GM18858 (cell line): ENCODE measurements around the gene LRRFIP1.

Experiments
- ATAC-seq: cut with Tn5 transposase; IDR thresholded peaks from one replicate; pipeline ENCODE4 v1.9.1; 2021; ENCODE audit not compliant: unreplicated experiment

The LRRFIP1 gene

DNA sequence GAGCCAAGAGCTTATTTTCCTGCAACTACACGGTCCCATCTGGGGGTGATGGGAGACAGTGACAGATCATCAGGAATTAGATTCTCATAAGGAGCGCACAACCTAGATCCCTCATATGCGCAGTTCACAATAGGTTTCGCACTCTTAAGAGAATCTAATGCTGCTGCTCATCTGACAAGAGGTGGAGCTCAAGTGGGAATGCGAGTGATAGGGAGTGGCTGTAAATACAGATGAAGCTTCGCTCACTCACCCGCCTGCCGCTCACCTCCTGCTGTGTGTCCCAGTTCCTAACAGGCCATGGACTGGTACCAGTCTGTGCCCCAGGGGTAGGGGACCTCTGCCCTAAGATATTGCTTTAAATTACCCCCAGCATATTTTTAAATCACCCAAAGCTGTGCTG, 10.8 kb downstream of the LRRFIP1 start:
- no peak for ATAC-seq

DNA sequence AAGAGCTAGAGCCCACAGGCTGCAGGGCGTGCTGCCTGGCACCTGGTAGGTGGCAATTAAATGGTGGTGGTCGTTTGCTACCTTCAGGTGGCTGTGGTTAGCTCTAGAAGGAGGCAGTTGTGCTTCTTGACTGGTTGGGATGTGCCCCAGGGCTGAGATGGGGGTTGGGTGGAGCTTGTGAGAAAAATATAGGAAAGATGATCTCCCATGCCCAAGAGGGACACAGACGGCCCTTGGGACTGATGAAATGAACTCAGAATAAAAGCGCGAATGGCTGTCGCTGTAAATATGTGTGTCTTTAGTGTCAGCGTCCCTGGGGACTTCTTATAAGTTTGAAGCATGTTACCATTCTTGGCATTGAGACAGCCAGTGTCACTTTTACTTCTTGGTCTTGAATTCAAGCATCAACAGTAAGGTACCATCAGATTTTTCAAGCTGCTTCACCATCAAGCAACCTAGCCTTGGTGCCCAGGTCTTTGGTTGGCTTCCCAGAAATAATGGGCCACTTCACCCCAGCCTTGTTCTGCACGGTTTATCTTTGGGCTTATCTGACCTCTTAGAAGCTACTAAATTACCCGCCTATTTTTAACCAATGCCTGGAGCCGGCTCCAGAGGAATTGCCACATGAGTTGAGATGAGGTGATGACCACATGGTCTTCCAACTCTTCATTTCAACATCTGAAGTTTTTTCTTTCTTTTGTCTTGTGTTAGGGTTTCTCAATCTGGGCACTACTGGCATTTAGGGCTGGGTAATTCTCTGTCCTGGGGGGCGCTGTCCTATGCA, 11.9 kb downstream of the LRRFIP1 start:
- no peak for ATAC-seq

DNA sequence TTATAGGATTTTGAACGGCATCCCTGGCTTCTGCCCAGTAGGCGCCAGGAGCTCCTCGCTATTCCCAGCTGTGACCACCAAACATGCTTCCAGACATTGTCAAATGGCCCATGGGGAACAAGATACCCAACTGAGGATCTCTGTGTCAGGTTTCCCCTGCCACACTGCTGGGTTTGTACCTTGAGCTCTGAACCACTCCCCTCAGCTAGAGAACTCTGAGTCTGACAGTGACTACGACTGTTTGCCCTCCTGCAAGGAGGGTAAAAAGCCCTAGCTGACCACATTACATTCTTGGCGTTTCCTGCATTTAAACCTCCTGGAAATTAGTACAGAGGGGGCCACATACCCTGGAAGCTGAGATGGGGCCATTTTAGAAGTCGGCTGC, 12.4 kb downstream of the LRRFIP1 start:
- ATAC-seq, result no peak

DNA sequence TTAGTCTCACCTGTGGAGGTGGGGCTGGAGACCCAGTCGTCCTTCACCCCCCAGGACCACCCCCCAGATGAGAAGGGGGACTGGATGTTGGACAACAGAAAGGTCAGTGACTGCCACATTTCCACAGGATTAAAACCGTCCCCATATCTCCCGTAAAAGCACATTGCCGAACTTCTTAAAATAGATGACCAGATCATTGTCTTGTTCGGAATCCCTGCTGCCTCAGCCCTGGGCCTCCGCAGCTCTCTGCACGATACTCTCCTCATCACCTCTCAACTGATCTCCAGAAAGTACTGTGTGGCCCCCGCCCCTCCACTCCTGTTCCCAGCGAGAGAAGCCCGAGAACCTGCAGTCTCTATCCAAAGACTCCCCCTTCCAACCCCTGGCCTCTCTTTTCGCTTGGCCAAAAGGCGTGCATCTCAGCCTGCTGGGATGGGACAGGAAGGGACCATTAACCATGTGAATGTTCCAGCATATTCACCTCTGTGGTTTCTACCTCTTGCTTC, 13.2 kb downstream of the LRRFIP1 start:
- ATAC-seq, result no peak

DNA sequence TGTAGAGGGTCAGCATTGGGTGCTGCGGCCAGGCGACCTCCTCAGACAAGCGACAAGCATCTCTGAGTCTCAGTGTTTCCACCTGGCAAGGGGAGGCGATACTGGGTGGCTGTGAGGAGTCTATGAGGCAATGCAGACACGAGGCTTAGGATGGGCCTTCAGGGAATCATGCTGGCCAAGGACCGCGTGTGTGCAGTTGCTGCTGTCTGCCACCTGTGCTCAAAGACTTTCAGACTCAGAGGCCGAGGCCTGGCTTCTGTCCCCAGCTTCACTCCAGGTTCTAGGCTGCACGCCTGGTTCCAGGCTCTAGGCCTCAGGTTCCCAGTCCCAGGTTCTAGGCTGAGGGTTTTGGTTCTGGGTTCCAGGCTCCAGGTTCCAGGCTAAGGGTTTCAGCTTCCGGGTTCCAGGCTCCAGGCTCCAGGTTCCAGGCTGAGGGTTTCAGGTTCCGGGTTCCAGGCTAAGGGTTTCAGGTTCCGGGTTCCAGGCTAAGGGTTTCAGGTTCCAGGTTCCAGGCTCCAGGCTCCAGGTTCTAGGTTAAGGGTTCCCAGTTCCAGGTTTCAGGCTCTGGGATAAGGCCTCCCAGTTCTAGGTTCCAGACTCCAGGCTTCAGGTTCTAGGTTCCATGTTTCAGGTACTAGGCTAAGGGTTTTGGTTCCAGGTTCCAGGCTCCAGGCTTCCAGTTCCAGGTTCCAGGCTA, 14.8 kb downstream of the LRRFIP1 start:
- ATAC-seq, result no peak

DNA sequence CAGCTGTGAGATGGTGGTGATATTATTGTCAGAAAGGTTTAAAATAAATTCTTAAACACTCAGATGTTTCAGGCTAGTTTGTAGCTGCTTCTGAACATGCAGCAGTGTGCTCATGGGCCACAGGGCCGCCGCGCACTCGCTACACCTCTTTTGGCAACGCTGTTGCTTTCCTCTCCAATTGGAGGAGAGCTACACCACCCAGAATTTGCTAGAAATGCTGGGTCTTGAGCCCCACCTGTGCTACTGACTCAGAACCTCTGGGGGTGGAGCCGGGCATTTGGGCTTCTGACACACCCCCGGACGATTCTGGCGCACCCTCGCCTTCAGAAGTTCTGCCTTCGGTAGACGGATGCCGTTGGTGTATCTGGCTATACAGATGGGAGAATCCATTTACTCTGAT, 15.7 kb downstream of the LRRFIP1 start:
- no peak for ATAC-seq

DNA sequence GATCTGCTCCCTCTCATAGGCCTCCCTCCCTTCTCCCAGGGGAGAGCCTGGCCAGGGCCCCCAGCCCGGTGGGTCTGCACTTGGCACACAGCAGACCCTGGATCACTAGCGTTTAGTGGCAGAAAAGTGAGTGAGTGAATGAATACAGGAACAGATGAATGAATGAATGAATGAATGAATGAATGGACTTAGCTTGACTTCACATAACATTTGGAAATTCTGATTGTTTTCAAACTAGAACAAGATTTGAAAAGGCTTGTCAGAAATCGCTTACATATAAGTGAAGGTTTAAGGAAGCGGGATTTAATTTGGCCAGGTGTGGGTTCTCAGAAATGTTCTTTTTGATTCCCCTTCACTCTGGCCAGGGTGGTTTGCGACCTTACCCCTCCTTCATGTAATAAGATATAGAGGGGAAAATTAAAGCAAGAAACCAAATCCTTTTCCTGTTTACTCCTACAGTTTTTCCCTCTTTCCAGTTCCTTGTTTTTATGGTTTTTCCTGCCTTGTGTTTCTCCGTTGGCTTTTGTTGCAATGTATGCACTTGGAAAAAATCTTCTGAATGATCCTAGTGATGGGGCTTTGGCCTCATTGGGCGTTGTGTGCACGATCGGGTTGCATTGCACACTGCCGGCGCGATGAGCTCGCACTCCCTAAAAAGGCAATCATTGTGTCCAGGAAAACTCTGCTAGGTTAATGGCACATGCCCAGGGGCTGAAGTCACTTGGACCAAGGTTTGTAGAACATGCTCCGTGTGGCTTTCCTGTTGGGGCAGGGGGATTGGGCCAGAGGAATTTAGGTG, 16.4 kb downstream of the LRRFIP1 start:
- no peak for ATAC-seq

DNA sequence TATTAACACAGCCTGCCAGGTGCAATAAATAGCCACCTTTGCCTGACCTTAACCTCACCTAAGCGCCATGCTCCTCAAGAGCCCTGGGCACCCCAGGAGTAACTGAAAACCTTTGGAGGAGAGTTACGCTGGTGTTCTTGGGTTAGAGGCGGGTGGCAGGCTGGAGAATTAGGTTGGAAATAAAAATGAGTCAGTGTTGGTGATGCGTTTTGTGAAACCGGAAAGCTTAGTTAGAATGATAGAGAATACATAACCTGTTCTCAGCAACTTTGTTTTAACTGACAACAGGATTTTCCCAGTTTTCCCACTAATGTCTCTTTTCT, 17.0 kb downstream of the LRRFIP1 start:
- no peak for ATAC-seq

DNA sequence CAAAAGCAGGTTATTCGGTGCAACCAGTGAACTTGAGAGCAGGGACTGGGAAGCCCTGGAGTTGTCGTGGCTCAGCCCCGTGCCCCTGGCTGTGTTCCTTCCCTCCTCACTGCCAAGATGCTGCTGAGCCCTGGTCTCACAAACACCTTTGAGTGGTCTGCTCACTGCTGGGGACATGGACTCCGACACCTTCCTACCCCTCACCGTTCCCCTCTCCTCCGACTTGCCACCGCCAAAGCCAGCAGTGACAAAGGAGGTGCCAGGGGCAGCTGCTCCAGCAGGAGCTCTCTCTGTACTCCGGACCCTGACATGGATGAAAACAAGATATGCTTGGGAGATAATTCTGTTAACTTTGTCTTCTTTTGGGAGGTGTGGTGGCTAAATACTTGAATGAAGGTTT, 17.9 kb downstream of the LRRFIP1 start:
- ATAC-seq, result no peak

DNA sequence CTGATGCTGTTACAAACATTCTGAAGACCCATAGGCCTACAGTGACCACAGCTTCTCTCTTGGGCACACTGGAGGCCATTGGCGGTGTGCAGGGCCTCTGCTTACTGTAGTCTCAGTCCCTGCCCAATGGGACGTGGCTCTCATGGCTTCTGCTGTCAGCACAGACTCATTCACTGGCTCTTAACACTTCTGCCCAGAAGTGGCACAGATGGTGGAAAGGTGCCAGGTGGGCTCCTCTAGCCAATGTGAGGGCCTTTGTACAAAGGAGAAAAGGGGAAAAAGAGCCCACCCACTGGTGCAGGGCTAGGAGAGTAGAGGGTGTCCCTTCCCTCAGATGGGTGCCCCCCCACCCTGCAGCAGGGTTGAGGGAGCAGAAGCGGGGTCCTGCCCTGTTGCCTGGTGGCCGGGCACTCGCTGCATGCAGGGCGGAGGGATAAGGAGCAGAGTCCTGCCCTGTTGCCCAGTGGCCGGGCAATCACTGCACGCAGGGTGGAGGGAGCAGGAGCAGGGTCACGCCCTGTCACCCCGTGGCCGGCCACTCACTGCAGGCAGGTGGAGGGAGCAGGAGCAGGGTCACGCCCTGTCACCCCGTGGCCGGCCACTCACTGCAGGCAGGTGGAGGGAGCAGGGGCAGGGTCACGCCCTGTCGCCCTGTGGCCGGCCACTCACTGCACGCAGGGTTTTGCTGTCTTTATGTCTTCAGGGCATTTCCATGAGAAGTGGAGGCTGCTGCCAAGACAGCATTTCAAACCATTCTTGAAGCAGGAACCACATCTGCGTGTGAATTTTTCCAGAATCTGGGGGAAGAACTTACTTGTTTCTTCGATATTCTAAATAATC, 20.0 kb downstream of the LRRFIP1 start:
- no peak for ATAC-seq

DNA sequence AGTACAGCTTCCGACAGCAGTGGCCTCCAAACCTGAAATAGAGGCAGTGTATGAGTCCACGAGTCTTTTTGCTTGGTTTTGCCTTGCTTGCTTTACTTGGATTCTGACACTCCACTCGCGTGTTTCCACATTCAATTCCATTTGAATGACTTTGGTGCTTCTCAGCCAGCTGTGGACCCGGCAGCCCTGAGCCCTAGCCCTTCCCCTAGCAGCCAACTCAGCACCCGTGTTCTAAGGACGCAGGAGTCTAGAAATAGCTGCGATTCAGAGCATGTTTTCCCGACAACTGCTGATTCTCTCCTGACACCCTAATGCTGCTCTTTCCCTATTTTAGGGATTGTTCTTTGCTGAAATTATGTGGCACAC, 20.6 kb downstream of the LRRFIP1 start:
- no peak for ATAC-seq

DNA sequence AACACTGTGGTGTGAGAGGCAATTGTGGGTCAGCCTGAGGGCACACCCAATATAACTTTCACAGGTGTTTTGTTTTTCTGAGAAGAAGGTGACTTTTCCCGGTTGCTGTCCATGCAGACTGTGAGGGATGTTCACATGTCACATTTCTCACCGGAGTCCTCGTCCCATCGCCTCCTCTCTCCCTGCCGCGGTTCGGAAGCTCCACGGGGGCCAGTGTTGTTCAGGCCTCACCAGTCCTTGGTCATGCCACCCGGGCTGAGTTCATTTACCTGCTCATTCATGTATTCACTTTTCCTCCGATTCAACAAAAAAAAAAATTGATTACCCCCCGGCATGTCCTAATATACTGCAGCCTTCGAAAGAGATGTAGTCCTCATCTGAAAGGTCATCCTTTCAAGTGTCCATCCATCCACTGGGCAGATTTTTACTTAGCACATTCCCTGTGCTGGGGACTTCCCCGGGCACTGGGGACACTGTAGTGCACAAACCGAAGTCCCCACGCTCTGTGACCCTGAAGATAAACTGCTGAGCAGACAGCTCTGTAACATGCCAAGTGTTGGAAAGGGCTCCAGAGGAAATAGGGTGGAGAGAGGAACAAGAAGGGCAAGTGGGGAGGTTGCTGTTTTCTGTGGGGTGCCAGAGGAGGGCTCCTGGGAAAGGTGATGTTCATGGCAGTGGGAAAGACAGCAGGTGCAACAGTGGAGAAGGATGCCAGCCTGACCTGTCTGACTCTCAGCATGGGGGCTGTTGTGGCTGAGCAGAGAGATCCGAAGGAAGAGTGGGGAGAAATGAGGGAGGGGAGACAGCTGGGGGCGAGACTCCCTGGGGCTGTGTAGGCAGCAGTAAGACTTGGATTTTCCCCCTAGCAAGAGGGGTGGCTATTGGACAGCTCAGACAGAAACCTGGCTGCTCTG, 22.4 kb downstream of the LRRFIP1 start:
- no peak for ATAC-seq

DNA sequence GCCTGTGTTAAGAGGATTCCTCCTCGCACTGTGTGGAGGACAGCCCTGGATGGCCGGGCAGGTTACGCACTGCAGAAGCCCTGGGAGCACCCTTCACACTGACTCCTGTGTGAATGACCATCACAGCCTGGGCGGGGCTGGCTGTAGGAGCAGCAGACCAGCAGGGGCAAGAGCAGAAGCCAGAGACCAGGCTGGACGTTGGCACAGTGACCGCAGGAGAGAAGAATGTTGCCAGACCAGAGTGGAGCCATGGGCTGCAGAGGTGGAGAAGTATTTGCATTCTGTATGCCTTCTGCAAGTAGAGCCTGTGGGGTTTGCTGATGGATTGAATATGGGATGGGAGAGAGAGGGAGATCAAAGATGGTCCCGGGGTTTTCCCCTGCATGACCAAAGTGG, 23.1 kb downstream of the LRRFIP1 start:
- no peak for ATAC-seq

DNA sequence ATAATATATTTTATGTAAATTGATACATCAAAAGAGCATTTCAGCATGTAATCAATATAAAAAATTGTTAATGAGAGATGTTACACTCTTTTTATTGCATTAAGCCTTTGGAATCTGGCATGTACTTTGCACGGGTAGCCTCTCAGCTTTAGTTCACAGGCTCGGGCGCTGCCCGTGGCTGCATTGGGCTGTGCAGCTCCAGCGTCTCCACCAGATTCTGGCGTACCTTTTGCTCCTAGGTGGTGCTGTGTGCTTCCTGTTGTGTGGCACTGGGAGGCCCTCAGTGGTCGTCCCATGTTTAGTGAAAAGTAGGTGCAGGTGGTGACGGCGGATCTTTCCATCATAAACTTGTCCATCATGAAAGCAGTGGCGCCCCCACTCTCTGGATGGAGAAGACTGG, 24.4 kb downstream of the LRRFIP1 start:
- no peak for ATAC-seq

DNA sequence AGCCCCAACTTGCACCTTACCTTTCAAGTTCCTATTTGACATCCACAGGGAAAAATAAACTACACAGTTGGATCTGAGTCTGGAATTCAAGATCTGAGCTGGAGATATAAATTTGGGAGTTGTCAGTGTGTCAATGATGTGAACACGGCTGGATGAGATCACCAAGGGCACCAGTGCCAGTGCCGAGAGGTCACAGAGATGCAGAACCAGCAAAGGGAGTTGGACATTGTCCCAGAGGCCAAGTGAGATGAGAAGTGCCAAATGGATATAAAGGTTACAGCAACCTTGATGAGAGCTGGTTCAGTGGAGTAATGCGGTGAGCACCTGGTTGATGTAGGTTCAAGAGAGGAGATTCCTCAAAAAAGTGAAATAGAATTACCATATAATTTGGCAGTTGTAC, 24.8 kb downstream of the LRRFIP1 start:
- no peak for ATAC-seq

DNA sequence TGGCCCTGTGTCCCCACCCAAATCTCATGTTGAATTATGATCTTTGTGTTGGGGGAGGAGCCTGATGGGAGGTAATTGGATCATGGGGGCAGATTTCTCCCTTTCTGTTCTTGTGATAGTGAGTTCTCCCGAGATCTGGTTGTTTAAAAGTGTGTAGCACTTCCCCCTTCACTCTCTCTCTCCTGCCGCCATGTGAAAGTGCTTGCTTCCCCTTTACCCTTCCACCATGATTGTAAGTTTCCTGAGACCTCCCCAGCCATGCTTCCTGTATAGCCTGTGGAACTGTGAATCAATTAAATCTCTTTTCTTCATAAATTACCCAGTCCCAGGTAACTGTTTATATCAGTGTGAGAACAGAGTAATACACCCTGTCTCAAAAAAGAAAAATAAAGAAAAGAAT, 25.5 kb downstream of the LRRFIP1 start:
- no peak for ATAC-seq

DNA sequence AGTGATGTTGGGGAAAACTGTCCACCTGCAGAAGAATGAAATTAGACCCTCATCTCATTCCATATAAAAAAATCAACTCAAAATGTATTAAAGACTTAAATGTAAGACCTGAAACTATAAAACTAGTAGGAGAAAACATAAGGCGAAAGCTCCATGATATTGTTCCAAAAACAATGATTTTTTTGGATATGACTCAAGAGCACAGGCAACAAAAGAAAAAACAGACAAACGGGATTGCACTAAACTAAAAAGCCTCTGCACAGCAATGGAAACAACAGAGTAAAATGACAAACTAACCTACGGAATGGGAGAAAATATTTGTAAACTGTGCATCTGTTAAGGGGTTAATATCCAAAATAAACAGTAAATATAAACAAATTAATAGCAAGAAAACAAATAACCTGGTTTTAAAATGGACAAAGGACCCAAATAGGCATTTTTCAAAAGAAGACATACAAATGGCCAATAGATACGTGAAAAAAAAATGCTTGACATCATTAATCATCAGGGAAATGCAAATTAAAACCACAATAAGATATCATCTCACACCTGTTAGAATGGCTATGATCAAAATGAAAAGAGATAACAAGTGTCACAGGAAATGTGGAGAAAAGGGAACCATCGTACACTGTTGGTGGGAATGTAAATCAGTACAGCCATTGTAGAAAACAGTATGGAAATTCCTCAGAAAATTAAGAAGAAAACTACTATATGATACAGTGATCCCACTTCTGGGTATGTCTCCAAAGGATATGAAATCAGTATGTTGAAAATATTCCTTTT, 26.6 kb downstream of the LRRFIP1 start:
- ATAC-seq, result no peak

DNA sequence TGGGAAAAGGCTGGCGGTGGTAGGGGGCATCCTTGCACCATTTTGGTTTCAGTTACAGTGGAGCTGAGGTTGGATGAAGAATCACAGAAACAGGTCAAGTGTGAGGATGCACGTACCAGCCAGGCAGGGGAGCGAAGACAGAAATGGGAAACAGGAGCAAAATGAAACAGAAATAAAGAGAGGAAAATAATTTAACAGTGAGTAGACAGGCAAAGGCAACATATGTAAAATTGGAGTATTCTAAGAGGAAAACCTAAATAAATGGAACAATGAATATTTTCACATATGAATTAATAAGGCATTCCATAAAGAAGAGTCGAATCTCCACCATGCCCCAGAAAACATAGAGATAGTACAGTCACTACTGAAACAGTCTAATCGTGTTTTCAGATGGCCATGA, 29.7 kb downstream of the LRRFIP1 start:
- ATAC-seq, result no peak

DNA sequence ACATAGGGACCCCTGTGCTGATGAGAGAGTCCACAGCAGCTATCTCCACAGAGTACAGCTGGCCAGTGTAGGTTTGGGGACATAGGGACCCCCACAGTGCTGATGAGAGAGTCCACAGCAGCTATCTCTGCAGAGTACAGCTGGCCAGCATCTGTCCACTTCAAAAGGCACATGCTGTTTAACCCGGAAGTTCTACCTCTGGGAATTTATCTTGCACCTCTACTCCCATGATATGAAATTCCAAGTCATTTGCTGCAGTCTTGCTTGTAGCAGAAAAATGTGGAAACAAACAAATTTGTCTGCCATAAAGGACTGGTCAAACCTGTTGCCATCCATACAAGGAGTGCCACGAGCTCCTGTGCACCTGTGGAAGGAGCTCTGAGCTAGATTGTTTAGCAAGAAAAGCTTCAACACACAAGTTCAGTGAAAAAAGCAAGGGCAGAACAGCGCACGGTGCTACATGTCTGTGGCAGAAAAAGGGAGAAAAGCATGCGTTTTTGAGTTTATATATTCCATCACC, 33.1 kb downstream of the LRRFIP1 start:
- ATAC-seq, result no peak
